ENCODE data around the gene CAPN8. TPM values are rescaled to one million over a fixed set of nuclear protein-coding genes. Genes with fewer than 3 reads are reported as not detected.

Gene CAPN8
- total and polyA plus RNA-seq, 4 donors: 30.5 to 123 (median 81.2) TPM

GRCh38 chr1:223618680-223619079 lies 46.8 kb downstream of the CAPN8 start:
- no peak for TF ChIP-seq CTCF (IDR thresholded peaks at IDR 0.05; ENCODE audit: control extremely low read depth, extremely low read depth)
- H3K27me3 ChIP-seq (ENCODE audit: control insufficient read depth in 3 of 3, insufficient read depth in 3 of 3, low read length in 2 of 3): no peaks in the 10 kb centered on the region
- no peaks in the 10 kb centered on the region for H3K36me3 ChIP-seq (ENCODE audit: control insufficient read depth in 4 of 4, insufficient read depth in 4 of 4, low read length in 4 of 4)
- no peaks in the 10 kb centered on the region for H3K9me3 ChIP-seq (ENCODE audit: control insufficient read depth in 4 of 4, insufficient read depth in 3 of 4, low read length in 3 of 4)
- peaks cover 0 to 2% (median 0%) of the 10 kb centered on the region in 5 donors for H3K4me1 ChIP-seq (ENCODE audit: control insufficient read depth in 5 of 5, insufficient read depth in 5 of 5, low read length in 5 of 5)
- no peak overlapping the region for H3K9ac ChIP-seq (ENCODE audit: insufficient read depth in 1 of 2, low read length in 2 of 2)
- ATAC-seq (ENCODE audit: insufficient read depth, low FRiP score) (no peak), DNase-seq (no peak)
- 91 to 96% methylated on average over 5 of the region's 5 CpGs for WGBS, 2 donors
- H3K27ac ChIP-seq (ENCODE audit: low read depth in 1 of 2, low read length in 1 of 2): no peak overlapping the region
- no peak overlapping the region for H3K4me3 ChIP-seq

- Histone ChIP-seq H3K27ac (ENCODE audit: low read depth in 1 of 2, low read length in 1 of 2) (no peak overlapping the region), H3K4me1 (ENCODE audit: control insufficient read depth in 5 of 5, insufficient read depth in 5 of 5, low read length in 5 of 5) (peaks cover 0 to 2% (median 0%) of the 10 kb centered on the region in 5 donors), H3K9me3 (ENCODE audit: control insufficient read depth in 4 of 4, insufficient read depth in 3 of 4, low read length in 3 of 4) (no peaks in the 10 kb centered on the region), H3K27me3 (ENCODE audit: control insufficient read depth in 3 of 3, insufficient read depth in 3 of 3, low read length in 2 of 3) (no peaks in the 10 kb centered on the region), H3K36me3 (ENCODE audit: control insufficient read depth in 4 of 4, insufficient read depth in 4 of 4, low read length in 4 of 4) (no peaks in the 10 kb centered on the region), H3K4me3 (no peak overlapping the region), H3K9ac (ENCODE audit: insufficient read depth in 1 of 2, low read length in 2 of 2) (no peak overlapping the region)
- ATAC-seq (ENCODE audit: insufficient read depth, low FRiP score) (no peak), DNase-seq (peak in 2 of 3 donors; percentile 28 to 43)
- 49 to 57% methylated on average over 4 of the region's 4 CpGs for WGBS, 2 donors
- TF ChIP-seq CTCF (IDR thresholded peaks at IDR 0.05; ENCODE audit: control extremely low read depth, extremely low read depth): no peak
Observed at GRCh38 chr1:223617323-223618070, 48.0 kb downstream of the CAPN8 start.

GRCh38 chr1:223616586-223616985 lies 48.9 kb downstream of the CAPN8 start:
- no peak for TF ChIP-seq CTCF (IDR thresholded peaks at IDR 0.05; ENCODE audit: control extremely low read depth, extremely low read depth)

More at GRCh38 chr1:223616586-223616985, 48.9 kb downstream of the CAPN8 start:
- DNase-seq (no peak), ATAC-seq (ENCODE audit: insufficient read depth, low FRiP score) (no peak)
- Histone ChIP-seq H3K36me3 (ENCODE audit: control insufficient read depth in 4 of 4, insufficient read depth in 4 of 4, low read length in 4 of 4) (no peaks in the 10 kb centered on the region), H3K9ac (ENCODE audit: insufficient read depth in 1 of 2, low read length in 2 of 2) (no peak overlapping the region), H3K4me1 (ENCODE audit: control insufficient read depth in 5 of 5, insufficient read depth in 5 of 5, low read length in 5 of 5) (no peaks in the 10 kb centered on the region), H3K27ac (ENCODE audit: low read depth in 1 of 2, low read length in 1 of 2) (no peak overlapping the region), H3K9me3 (ENCODE audit: control insufficient read depth in 4 of 4, insufficient read depth in 3 of 4, low read length in 3 of 4) (no peaks in the 10 kb centered on the region), H3K27me3 (ENCODE audit: control insufficient read depth in 3 of 3, insufficient read depth in 3 of 3, low read length in 2 of 3) (no peaks in the 10 kb centered on the region), H3K4me3 (no peak overlapping the region)
- WGBS, 2 donors: 92 to 95% methylated on average over 4 of the region's 4 CpGs
